Upper lobe of right lung (tissue), 1 donor: ENCODE measurements around the gene MICALL1. TPM values are rescaled to one million over a fixed set of nuclear protein-coding genes. Genes with fewer than 3 reads are reported as not detected.
A peak's percentile ranks its signal among the peaks of the same experiment; 100 is the strongest.

Experiments
- ATAC-seq: fragments of 200-7000 bp; cut with Tn5 transposase; one replicate; pipeline ENCODE4 v1.9.1; 2020; ENCODE audit warnings: mild to moderate bottlenecking, moderate library complexity
- DNase-seq: peaks from one replicate; pipeline ENCODE4 v3.0.0-alpha.2; 2020
- H3K27ac ChIP-seq: fragments of 200-600 bp; one replicate; pipeline ENCODE4 v1.8.0; 2022
- H3K27me3 ChIP-seq: fragments of 200-600 bp; one replicate; pipeline ENCODE4 v1.8.0; 2022; ENCODE audit warnings: mild to moderate bottlenecking
- H3K36me3 ChIP-seq: fragments of 200-600 bp; one replicate; pipeline ENCODE4 v1.8.0; 2022
- H3K4me1 ChIP-seq: fragments of 200-600 bp; one replicate; pipeline ENCODE4 v1.8.0; 2022
- H3K4me3 ChIP-seq: fragments of 200-600 bp; one replicate; pipeline ENCODE4 v1.8.0; 2022; ENCODE audit warnings: mild to moderate bottlenecking
- H3K9me3 ChIP-seq: fragments of 200-600 bp; one replicate; pipeline ENCODE4 v1.8.0; 2022
- CTCF ChIP-seq: fragments of 200-600 bp; IDR thresholded peaks from one replicate; pipeline ENCODE4 v1.8.0; 2022; ENCODE audit warnings: antibody characterized with exemption
- intact Hi-C: fragments of 100-400 bp; cut with DNase I; formaldehyde crosslinking; loops from one replicate; pipeline ENCODE4 v1.11.0; 2022
- total RNA-seq: library from RNA; stranded (reverse); fragmentation: NEBNext Ultra II Directional; extraction: Animal tissue kit (Norgen Biotek cat#: 25700); gene quantifications from one replicate; pipeline ENCODE4 v1.2.1, GENCODE V29; 2021
- donor health status: DM: no; HTN: yes; CAD: no; lungs with severe emphysema.

The MICALL1 gene
- total RNA-seq, 1 donor from 2014 or later = 37.4 TPM

GRCh38 chr22:37910890-37911672, 5.0 kb downstream of the MICALL1 start:
- no peak for DNase-seq
- no peaks in the 10 kb centered on the region for H3K27me3 ChIP-seq
- no peak overlapping the region for H3K4me3 ChIP-seq
- H3K9me3 ChIP-seq = no peaks in the 10 kb centered on the region
- no peak for ATAC-seq
- H3K4me1 ChIP-seq = peaks cover 13% of the 10 kb centered on the region
- intact Hi-C loops = no loop called here
- peak overlapping the region; percentile 24 for H3K27ac ChIP-seq
- TF ChIP-seq CTCF = no peak
- peaks cover 6% of the 10 kb centered on the region for H3K36me3 ChIP-seq

DNA sequence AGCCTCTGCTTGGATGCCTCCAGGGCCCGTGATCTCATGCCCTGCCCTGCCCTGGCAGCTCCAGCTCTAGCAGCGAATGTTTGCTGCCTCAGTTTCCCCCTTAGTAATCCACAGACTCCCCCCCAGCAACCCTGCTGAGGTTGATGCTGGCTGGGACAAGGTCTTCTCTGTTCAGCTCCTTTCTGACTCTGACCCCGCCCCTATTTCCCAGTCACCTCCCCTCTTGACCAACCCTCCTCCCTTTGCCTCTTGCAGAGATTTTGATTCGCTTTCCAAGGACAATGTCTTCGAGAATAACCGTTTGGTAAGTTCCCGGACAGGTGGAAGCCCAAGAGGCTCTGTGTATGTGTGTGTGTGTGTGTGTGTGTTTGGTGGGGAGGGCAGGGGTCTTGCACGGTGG, 5.6 kb downstream of the MICALL1 start:
- Histone ChIP-seq H3K4me1 (peaks cover 13% of the 10 kb centered on the region), H3K27me3 (no peaks in the 10 kb centered on the region), H3K4me3 (no peak overlapping the region), H3K9me3 (no peaks in the 10 kb centered on the region), H3K36me3 (peaks cover 6% of the 10 kb centered on the region), H3K27ac (no peak overlapping the region)
- DNase-seq (no peak), ATAC-seq (no peak)
- TF ChIP-seq CTCF = no peak
- intact Hi-C loops = no loop called here

- no peak overlapping the region for H3K27ac ChIP-seq
- no peaks in the 10 kb centered on the region for H3K27me3 ChIP-seq
- DNase-seq (no peak), ATAC-seq (no peak)
- H3K9me3 ChIP-seq = no peaks in the 10 kb centered on the region
- peaks cover 6% of the 10 kb centered on the region for H3K36me3 ChIP-seq
- no peak overlapping the region for H3K4me3 ChIP-seq
- intact Hi-C loops = no loop called here
- no peak for TF ChIP-seq CTCF
- peaks cover 8% of the 10 kb centered on the region for H3K4me1 ChIP-seq
These were observed 6.1 kb downstream of the MICALL1 start for GRCh38 chr22:37912171-37912570.

DNA sequence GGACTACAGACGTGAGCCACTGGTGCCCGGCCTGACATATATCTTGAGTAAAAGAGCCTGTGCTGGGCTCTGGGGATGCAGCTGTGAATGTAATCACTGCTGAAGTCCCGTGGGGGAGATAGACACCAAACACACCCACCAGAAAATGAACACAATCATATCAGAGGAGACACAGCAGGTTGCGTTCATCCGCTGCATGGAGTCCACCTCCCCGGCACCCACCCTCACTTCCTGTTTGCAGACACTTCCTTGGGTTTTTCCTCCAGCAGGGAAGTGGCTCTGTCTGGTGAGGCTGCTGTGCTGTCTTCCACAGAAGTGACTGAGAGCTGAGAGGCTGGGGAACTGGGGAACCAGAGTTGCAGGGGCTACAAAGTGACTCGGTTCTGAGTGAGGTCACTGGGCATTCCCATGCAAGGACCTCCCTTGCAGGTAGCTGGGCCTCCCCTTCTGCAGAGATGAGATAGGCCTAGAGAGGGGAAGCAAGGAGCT, 7.2 kb downstream of the MICALL1 start:
- peak; percentile 35 for ATAC-seq
- no peaks in the 10 kb centered on the region for H3K9me3 ChIP-seq
- H3K36me3 ChIP-seq = peaks cover 12% of the 10 kb centered on the region
- H3K4me1 ChIP-seq = no peaks in the 10 kb centered on the region
- DNase-seq = no peak
- no peaks in the 10 kb centered on the region for H3K27me3 ChIP-seq
- H3K27ac ChIP-seq = no peak overlapping the region
- H3K4me3 ChIP-seq = no peak overlapping the region
- intact Hi-C loops = no loop called here
- TF ChIP-seq CTCF = no peak

GRCh38 chr22:37916311-37916710, 10.2 kb downstream of the MICALL1 start:
- no peak overlapping the region for H3K4me3 ChIP-seq
- DNase-seq = no peak
- H3K9me3 ChIP-seq = no peaks in the 10 kb centered on the region
- H3K4me1 ChIP-seq = no peaks in the 10 kb centered on the region
- H3K27me3 ChIP-seq = no peaks in the 10 kb centered on the region
- intact Hi-C loops = no loop called here
- no peak overlapping the region for H3K27ac ChIP-seq
- peaks cover 19% of the 10 kb centered on the region for H3K36me3 ChIP-seq
- no peak for TF ChIP-seq CTCF
- no peak for ATAC-seq
